WTC11 (cell line): Measurements from ENCODE around the gene ZNF19. TPM values are rescaled to one million over a fixed set of nuclear protein-coding genes. Genes with fewer than 3 reads are reported as not detected.

Source experiments
- ATAC-seq: fragments of 200-7000 bp; cut with Tn5 transposase; 2 replicates; pipeline ENCODE4 v1.10.0; 2021; ENCODE audit warnings: mild to moderate bottlenecking, moderate library complexity
- CTCF ChIA-PET: fragments of 300-600 bp; sonication (Branson Sonifier 250); formaldehyde crosslinking; loops from one replicate; lab custom pipeline; 2021; ENCODE audit warnings: antibody characterized with exemption; lab: Charles Lee
- POLR2A ChIA-PET: fragments of 350-600 bp; sonication (Branson Sonifier 250); formaldehyde crosslinking; loops from one replicate; lab custom pipeline; 2021; ENCODE audit warnings: antibody characterized with exemption; lab: Charles Lee
- DNase-seq: peaks from one replicate; pipeline ENCODE4 v3.0.0; 2021; ENCODE audit warnings: low spot score
- H3K27ac Mint-ChIP-seq: 2 replicates; pipeline ENCODE4 v1.8.0; 2021; ENCODE audit warnings: mixed read lengths
- H3K27me3 Mint-ChIP-seq: 2 replicates; pipeline ENCODE4 v1.8.0; 2021; ENCODE audit warnings: low read depth, mild to moderate bottlenecking, moderate library complexity, mixed read lengths
- H3K36me3 Mint-ChIP-seq: 2 replicates; pipeline ENCODE4 v1.8.0; 2021; ENCODE audit warnings: mixed read lengths
- H3K4me1 Mint-ChIP-seq: 2 replicates; pipeline ENCODE4 v1.8.0; 2022; ENCODE audit warnings: mixed read lengths
- H3K4me3 Mint-ChIP-seq: 2 replicates; pipeline ENCODE4 v1.8.0; 2021; ENCODE audit warnings: mild to moderate bottlenecking, moderate library complexity, mixed read lengths
- H3K9me3 Mint-ChIP-seq: 2 replicates; pipeline ENCODE4 v1.8.0; 2021; ENCODE audit warnings: mixed read lengths
- CBFB ChIP-seq: sonication (generic); formaldehyde crosslinking; IDR thresholded peaks from 2 replicates; pipeline ENCODE4 v1.8.1; 2022; ENCODE audit warnings: mild to moderate bottlenecking, low read depth, missing genetic modification reagents
- ELF4 ChIP-seq: sonication (generic); formaldehyde crosslinking; IDR thresholded peaks from 2 replicates; pipeline ENCODE4 v1.8.1; 2022; ENCODE audit warnings: low read depth, mild to moderate bottlenecking, moderate library complexity, missing genetic modification reagents
- ETV6 ChIP-seq: sonication (generic); formaldehyde crosslinking; IDR thresholded peaks from 2 replicates; pipeline ENCODE4 v1.8.1; 2022; ENCODE audit warnings: mild to moderate bottlenecking, missing genetic modification reagents
- FOXJ3 ChIP-seq: sonication (generic); formaldehyde crosslinking; IDR thresholded peaks from 2 replicates; pipeline ENCODE4 v1.9.0; 2021; ENCODE audit warnings: missing genetic modification reagents, mild to moderate bottlenecking, borderline replicate concordance
- FOXK1 ChIP-seq: sonication (generic); formaldehyde crosslinking; IDR thresholded peaks from 2 replicates; pipeline ENCODE4 v1.8.0; 2022; ENCODE audit warnings: mild to moderate bottlenecking, moderate library complexity, missing genetic modification reagents
- FOXP1 ChIP-seq: sonication (generic); formaldehyde crosslinking; IDR thresholded peaks from 2 replicates; pipeline ENCODE4 v1.8.0; 2022; ENCODE audit warnings: missing genetic modification reagents, mild to moderate bottlenecking, moderate library complexity, borderline replicate concordance
- GABPB1 ChIP-seq: sonication (generic); formaldehyde crosslinking; IDR thresholded peaks from 2 replicates; pipeline ENCODE4 v1.8.1; 2023; ENCODE audit warnings: mild to moderate bottlenecking, missing genetic modification reagents
- JUN ChIP-seq: sonication (generic); formaldehyde crosslinking; IDR thresholded peaks from 2 replicates; pipeline ENCODE4 v1.8.0; 2023; ENCODE audit warnings: mild to moderate bottlenecking, missing genetic modification reagents
- MYBL2 ChIP-seq: sonication (generic); formaldehyde crosslinking; IDR thresholded peaks from 2 replicates; pipeline ENCODE4 v1.8.1; 2023; ENCODE audit warnings: mild to moderate bottlenecking, moderate library complexity, missing genetic modification reagents
- NFE2L1 ChIP-seq: sonication (generic); formaldehyde crosslinking; IDR thresholded peaks from 2 replicates; pipeline ENCODE4 v1.8.1; 2023; ENCODE audit warnings: missing genetic modification reagents
- SMAD4 ChIP-seq: sonication (generic); formaldehyde crosslinking; IDR thresholded peaks from 2 replicates; pipeline ENCODE4 v1.8.0; 2022; ENCODE audit warnings: mild to moderate bottlenecking, missing genetic modification reagents
- SP1 ChIP-seq: sonication (generic); formaldehyde crosslinking; conservative IDR thresholded peaks from 2 replicates; pipeline ENCODE4 v1.8.1; 2022; ENCODE audit warnings: missing genetic modification reagents
- ZNF219 ChIP-seq: sonication (generic); formaldehyde crosslinking; IDR thresholded peaks from 2 replicates; pipeline ENCODE4 v1.8.0; 2023; ENCODE audit warnings: missing genetic modification reagents, mild to moderate bottlenecking, borderline replicate concordance
- total RNA-seq: library from RNA; stranded (reverse); gene quantifications from 3 replicates; pipeline ENCODE4 v1.2.3, GENCODE V29; 2021
- TF ChIP-seq, protein P1 (sequence below): sonication (generic); formaldehyde crosslinking; IDR thresholded peaks from 2 replicates; pipeline ENCODE4 v1.8.0; 2023; ENCODE audit warnings: mild to moderate bottlenecking, missing genetic modification reagents
- TF ChIP-seq, protein P2 (sequence below): sonication (generic); formaldehyde crosslinking; IDR thresholded peaks from 2 replicates; pipeline ENCODE4 v1.8.1; 2023; ENCODE audit warnings: mild to moderate bottlenecking, missing genetic modification reagents
- TF ChIP-seq, protein P3 (sequence below): sonication (generic); formaldehyde crosslinking; IDR thresholded peaks from 2 replicates; pipeline ENCODE4 v1.8.0; 2022; ENCODE audit warnings: mild to moderate bottlenecking, missing genetic modification reagents
- TF ChIP-seq, protein P4 (sequence below): sonication (generic); formaldehyde crosslinking; IDR thresholded peaks from 2 replicates; pipeline ENCODE4 v1.8.1; 2023; ENCODE audit warnings: mild to moderate bottlenecking, moderate library complexity, missing genetic modification reagents
- TF ChIP-seq, protein P5 (sequence below): sonication (generic); formaldehyde crosslinking; IDR thresholded peaks from 2 replicates; pipeline ENCODE4 v1.8.1; 2023; ENCODE audit warnings: mild to moderate bottlenecking, missing genetic modification reagents, borderline replicate concordance
- TF ChIP-seq, protein P6 (sequence below): sonication (generic); formaldehyde crosslinking; IDR thresholded peaks from 2 replicates; pipeline ENCODE4 v1.8.1; 2022; ENCODE audit warnings: mild to moderate bottlenecking, moderate library complexity, missing genetic modification reagents
- TF ChIP-seq, protein P7 (sequence below): sonication (generic); formaldehyde crosslinking; IDR thresholded peaks from 2 replicates; pipeline ENCODE4 v1.8.0; 2022; ENCODE audit warnings: mild to moderate bottlenecking, missing genetic modification reagents

The ZNF19 gene
- total RNA-seq, 1 experiment from 2014 or later, result 4.3 TPM

DNA sequence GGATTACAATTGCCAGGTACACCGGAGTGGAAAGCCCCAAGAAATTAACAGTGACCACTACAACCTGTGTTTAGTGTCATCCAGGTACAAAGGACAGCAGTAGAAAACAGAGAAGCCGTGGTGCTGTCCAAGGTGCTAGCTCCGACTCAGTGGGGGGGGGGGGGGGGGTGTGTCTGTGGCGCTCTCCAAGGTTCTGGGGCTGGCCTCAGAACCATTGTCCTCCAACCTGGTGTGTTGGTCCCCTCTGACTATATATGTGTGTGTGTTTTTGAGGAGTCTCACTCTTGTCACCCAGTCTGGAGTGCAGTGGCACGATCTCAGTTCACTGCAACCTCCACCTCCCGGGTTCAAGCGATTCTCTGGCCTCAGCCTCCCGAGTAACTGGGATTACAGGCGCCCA, 21.3 kb downstream of the ZNF19 start:
- no peaks in the 10 kb centered on the region for H3K9me3 Mint-ChIP-seq
- H3K27me3 Mint-ChIP-seq, result no peaks in the 10 kb centered on the region; the same call in 1 of the 2 replicates
- no peaks in the 10 kb centered on the region for H3K36me3 Mint-ChIP-seq
- H3K4me3 Mint-ChIP-seq, result no peak overlapping the region
- peaks cover 3% of the 10 kb centered on the region for H3K4me1 Mint-ChIP-seq
- ChIA-PET CTCF (interaction anchor here (0.6 to 0.7 kb wide), 2 partner anchors 29 to 144 kb away, joined by 3 read pairs; no protein-coding TSS in a partner anchor), POLR2A (no interaction called here)
- H3K27ac Mint-ChIP-seq, result no peak overlapping the region
- DNase-seq (peak; percentile 47), ATAC-seq (peak; percentile 74)
- TF ChIP-seq, protein P1, sequence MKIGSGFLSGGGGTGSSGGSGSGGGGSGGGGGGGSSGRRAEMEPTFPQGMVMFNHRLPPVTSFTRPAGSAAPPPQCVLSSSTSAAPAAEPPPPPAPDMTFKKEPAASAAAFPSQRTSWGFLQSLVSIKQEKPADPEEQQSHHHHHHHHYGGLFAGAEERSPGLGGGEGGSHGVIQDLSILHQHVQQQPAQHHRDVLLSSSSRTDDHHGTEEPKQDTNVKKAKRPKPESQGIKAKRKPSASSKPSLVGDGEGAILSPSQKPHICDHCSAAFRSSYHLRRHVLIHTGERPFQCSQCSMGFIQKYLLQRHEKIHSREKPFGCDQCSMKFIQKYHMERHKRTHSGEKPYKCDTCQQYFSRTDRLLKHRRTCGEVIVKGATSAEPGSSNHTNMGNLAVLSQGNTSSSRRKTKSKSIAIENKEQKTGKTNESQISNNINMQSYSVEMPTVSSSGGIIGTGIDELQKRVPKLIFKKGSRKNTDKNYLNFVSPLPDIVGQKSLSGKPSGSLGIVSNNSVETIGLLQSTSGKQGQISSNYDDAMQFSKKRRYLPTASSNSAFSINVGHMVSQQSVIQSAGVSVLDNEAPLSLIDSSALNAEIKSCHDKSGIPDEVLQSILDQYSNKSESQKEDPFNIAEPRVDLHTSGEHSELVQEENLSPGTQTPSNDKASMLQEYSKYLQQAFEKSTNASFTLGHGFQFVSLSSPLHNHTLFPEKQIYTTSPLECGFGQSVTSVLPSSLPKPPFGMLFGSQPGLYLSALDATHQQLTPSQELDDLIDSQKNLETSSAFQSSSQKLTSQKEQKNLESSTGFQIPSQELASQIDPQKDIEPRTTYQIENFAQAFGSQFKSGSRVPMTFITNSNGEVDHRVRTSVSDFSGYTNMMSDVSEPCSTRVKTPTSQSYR, result 0 out of 2 replicates have a peak, but pooled peaks have one; percentile 52
- 0 out of 2 replicates have a peak, but pooled peaks have one; percentile 51 for TF ChIP-seq FOXP1 (CRISPR knock-in tag)
- TF ChIP-seq JUN (CRISPR knock-in tag), result peak; percentile 87; the same call in 1 of the 2 replicates
- TF ChIP-seq, protein P2, sequence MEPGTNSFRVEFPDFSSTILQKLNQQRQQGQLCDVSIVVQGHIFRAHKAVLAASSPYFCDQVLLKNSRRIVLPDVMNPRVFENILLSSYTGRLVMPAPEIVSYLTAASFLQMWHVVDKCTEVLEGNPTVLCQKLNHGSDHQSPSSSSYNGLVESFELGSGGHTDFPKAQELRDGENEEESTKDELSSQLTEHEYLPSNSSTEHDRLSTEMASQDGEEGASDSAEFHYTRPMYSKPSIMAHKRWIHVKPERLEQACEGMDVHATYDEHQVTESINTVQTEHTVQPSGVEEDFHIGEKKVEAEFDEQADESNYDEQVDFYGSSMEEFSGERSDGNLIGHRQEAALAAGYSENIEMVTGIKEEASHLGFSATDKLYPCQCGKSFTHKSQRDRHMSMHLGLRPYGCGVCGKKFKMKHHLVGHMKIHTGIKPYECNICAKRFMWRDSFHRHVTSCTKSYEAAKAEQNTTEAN (CRISPR knock-in tag), result 0 out of 2 replicates have a peak, but pooled peaks have one; percentile 22
- TF ChIP-seq, protein P3, sequence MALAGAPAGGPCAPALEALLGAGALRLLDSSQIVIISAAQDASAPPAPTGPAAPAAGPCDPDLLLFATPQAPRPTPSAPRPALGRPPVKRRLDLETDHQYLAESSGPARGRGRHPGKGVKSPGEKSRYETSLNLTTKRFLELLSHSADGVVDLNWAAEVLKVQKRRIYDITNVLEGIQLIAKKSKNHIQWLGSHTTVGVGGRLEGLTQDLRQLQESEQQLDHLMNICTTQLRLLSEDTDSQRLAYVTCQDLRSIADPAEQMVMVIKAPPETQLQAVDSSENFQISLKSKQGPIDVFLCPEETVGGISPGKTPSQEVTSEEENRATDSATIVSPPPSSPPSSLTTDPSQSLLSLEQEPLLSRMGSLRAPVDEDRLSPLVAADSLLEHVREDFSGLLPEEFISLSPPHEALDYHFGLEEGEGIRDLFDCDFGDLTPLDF, result peak; percentile 79
- TF ChIP-seq, protein P4, sequence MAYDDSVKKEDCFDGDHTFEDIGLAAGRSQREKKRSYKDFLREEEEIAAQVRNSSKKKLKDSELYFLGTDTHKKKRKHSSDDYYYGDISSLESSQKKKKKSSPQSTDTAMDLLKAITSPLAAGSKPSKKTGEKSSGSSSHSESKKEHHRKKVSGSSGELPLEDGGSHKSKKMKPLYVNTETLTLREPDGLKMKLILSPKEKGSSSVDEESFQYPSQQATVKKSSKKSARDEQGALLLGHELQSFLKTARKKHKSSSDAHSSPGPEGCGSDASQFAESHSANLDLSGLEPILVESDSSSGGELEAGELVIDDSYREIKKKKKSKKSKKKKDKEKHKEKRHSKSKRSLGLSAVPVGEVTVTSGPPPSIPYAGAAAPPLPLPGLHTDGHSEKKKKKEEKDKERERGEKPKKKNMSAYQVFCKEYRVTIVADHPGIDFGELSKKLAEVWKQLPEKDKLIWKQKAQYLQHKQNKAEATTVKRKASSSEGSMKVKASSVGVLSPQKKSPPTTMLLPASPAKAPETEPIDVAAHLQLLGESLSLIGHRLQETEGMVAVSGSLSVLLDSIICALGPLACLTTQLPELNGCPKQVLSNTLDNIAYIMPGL, result no peak
- TF ChIP-seq NFE2L1 (CRISPR knock-in tag), result no peak
- TF ChIP-seq ELF4 (CRISPR knock-in tag), result peak; percentile 88; the same call in 1 of the 2 replicates
- TF ChIP-seq FOXK1 (CRISPR knock-in tag), result peak; percentile 48; the same call in 1 of the 2 replicates
- TF ChIP-seq CBFB (CRISPR knock-in tag), result no peak
- peak; percentile 84; the same call in 1 of the 2 replicates for TF ChIP-seq SMAD4 (CRISPR knock-in tag)
- peak; percentile 78; the same call in 1 of the 2 replicates for TF ChIP-seq ZNF219
- TF ChIP-seq GABPB1 (CRISPR knock-in tag), result peak; percentile 53; the same call in 1 of the 2 replicates
- TF ChIP-seq SP1, result no peak
- TF ChIP-seq MYBL2 (CRISPR knock-in tag), result no peak
- TF ChIP-seq ETV6, result 0 out of 2 replicates have a peak, but pooled peaks have one; percentile 62
- TF ChIP-seq, protein P5, sequence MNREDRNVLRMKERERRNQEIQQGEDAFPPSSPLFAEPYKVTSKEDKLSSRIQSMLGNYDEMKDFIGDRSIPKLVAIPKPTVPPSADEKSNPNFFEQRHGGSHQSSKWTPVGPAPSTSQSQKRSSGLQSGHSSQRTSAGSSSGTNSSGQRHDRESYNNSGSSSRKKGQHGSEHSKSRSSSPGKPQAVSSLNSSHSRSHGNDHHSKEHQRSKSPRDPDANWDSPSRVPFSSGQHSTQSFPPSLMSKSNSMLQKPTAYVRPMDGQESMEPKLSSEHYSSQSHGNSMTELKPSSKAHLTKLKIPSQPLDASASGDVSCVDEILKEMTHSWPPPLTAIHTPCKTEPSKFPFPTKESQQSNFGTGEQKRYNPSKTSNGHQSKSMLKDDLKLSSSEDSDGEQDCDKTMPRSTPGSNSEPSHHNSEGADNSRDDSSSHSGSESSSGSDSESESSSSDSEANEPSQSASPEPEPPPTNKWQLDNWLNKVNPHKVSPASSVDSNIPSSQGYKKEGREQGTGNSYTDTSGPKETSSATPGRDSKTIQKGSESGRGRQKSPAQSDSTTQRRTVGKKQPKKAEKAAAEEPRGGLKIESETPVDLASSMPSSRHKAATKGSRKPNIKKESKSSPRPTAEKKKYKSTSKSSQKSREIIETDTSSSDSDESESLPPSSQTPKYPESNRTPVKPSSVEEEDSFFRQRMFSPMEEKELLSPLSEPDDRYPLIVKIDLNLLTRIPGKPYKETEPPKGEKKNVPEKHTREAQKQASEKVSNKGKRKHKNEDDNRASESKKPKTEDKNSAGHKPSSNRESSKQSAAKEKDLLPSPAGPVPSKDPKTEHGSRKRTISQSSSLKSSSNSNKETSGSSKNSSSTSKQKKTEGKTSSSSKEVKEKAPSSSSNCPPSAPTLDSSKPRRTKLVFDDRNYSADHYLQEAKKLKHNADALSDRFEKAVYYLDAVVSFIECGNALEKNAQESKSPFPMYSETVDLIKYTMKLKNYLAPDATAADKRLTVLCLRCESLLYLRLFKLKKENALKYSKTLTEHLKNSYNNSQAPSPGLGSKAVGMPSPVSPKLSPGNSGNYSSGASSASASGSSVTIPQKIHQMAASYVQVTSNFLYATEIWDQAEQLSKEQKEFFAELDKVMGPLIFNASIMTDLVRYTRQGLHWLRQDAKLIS (CRISPR knock-in tag), result no peak
- TF ChIP-seq, protein P6, sequence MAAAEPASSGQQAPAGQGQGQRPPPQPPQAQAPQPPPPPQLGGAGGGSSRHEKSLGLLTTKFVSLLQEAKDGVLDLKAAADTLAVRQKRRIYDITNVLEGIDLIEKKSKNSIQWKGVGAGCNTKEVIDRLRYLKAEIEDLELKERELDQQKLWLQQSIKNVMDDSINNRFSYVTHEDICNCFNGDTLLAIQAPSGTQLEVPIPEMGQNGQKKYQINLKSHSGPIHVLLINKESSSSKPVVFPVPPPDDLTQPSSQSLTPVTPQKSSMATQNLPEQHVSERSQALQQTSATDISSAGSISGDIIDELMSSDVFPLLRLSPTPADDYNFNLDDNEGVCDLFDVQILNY (CRISPR knock-in tag), result 0 out of 2 replicates have a peak, but pooled peaks have one; percentile 51
- TF ChIP-seq, protein P7, sequence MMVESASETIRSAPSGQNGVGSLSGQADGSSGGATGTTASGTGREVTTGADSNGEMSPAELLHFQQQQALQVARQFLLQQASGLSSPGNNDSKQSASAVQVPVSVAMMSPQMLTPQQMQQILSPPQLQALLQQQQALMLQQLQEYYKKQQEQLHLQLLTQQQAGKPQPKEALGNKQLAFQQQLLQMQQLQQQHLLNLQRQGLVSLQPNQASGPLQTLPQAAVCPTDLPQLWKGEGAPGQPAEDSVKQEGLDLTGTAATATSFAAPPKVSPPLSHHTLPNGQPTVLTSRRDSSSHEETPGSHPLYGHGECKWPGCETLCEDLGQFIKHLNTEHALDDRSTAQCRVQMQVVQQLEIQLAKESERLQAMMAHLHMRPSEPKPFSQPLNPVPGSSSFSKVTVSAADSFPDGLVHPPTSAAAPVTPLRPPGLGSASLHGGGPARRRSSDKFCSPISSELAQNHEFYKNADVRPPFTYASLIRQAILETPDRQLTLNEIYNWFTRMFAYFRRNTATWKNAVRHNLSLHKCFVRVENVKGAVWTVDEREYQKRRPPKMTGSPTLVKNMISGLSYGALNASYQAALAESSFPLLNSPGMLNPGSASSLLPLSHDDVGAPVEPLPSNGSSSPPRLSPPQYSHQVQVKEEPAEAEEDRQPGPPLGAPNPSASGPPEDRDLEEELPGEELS (CRISPR knock-in tag), result peak; percentile 68; the same call in 1 of the 2 replicates
- peak; percentile 74; the same call in 1 of the 2 replicates for TF ChIP-seq FOXJ3 (CRISPR knock-in tag)
